HG03571 (cell line): ENCODE measurements around the gene KCNJ11.

Experiments used
- ATAC-seq: cut with Tn5 transposase; IDR thresholded peaks from one replicate; pipeline ENCODE4 v1.9.1; 2021; ENCODE audit not compliant: unreplicated experiment

The KCNJ11 gene

DNA sequence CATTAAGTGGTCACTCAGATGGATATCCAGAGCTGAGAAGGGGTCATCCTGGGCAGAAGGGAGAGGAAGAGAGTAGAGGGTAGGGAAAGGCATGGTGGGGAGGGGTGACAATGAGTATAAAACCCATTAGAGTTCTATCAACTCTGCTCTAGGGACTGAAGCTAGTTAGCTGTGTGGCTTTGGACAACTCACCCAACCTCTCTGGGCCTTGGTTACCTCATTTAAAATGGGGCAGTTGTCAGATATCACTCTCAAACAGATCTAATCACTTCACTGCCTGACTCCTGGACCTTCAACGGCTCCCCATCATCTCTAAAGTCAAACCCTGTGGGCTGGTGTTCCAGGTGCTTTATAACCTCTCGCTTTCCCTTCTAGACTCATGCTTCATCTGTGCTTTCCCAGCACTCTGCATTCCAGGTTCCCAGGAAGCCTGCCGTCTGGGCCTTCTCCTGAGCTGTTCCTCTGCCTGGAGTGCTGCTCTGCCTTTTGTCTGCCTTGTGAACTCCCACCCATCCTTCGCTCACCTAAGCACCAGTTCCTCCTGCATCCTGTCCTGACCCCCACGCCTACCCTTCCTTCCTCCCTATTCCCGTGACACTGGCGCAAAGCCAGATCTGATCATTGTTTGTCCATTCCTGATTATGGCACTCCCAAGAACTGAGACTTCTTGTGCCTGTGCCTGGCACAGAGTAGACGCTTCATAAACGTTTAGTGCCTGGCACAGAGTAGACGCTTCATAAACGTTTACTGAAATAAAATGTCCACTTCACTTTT is 22.3 kb upstream of the KCNJ11 start:
- no peak for ATAC-seq

DNA sequence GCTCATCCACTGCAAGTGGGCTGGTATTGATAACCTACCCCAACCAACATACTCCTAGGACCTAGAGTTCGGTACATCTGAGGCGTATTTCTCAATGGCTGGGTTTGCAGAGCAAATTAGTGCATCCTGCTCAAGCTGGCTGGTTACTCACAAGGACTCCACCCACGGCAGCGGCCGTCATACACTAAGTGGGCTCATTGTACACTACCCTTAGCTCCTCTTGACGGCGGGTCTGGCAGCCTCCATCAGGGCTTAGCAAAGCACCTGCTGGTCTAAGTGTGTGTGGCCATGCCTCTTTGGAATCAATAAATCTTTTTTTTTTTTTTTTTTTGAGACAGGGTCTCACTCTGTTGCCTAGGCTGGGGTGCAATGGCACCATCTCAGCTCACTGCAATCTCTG is 20.2 kb upstream of the KCNJ11 start:
- ATAC-seq, result no peak

DNA sequence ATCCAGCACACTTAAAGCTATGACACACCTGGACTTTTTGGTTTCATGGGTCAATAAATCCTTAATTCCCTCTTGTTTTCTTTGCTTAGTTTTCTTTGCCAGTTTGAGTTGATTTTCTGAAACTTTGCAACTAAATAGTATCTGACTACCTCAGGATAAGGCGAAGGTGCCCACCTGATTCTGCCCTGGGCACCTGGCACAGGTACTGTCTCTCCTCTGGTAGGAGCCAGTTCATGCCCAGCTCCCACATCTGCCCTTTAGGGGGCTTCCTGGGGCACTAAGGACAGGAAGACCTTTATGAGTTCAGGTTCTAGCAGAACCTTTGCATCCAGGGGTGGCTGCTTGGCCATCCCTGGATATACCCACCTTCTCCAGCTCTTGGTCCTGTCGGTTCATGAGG is 19.6 kb upstream of the KCNJ11 start:
- ATAC-seq, result no peak

DNA sequence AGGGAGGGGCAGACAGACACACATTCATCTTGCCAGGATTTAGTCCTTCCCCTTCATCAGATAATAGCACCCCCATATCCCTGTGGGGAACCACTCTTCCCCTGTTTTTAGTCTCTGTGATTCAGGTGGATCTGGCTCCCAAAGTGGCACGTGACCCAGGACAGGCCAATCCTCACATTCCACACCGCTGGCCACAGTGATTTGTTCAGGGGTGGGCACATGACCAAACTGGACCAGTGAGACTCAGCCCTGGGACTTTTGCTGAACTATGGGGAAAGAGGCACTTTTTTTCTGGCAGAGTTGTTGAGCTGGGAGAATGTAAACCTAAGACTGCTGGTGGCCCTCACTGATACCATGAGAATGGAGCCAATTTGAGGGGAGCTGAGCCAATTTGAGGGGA is 19.1 kb upstream of the KCNJ11 start:
- no peak for ATAC-seq

DNA sequence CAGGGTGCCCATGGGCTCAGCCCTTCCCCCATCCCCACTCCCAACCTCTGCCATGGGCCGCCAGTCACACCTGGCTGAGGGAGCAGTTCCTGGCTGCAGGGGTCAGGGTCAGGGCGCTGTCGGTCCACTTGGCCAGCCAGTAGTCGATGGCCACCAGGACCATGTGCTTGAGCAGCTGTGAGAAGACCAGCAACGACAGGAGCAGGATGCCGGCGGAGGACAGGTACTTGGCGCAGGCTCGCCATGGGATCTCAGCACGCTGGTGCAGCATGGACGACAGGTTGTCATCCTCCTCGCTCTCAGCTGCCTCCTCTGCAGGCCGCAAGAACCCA is 18.3 kb upstream of the KCNJ11 start:
- no peak for ATAC-seq

DNA sequence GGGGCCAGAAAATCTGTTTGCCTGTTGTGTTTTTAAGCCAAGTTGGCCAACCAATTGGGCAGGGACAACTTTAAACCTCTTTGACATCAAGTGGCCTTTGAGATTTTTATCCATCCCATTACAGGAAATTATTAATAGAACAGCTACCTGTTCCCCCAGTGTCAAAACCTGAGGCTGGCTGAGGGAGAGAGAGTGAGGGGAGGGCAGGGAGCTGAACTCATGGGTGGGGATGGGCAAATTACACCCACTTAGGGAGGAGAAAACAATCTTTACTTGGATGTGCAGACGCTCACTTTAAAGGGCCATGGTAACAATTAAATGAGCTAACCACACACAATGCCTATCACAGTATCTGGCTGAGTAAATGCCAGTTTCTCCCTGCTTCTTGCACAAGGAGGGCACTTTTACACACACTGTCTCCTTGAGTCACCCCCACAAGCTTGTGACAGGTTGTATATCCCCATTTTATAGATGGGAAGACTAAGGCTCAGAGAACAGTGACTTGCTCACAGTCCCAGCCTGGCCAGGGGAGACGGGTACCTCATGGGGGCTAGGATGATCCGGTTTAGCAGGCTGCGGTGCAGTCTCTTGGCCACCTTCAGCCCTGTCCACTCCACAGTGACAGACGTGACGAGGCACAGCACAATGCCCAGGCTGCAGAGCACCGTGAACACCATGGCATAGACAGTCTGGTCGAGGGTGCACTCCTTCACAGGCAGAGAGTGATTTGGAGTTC is 17.8 kb upstream of the KCNJ11 start:
- no peak for ATAC-seq

DNA sequence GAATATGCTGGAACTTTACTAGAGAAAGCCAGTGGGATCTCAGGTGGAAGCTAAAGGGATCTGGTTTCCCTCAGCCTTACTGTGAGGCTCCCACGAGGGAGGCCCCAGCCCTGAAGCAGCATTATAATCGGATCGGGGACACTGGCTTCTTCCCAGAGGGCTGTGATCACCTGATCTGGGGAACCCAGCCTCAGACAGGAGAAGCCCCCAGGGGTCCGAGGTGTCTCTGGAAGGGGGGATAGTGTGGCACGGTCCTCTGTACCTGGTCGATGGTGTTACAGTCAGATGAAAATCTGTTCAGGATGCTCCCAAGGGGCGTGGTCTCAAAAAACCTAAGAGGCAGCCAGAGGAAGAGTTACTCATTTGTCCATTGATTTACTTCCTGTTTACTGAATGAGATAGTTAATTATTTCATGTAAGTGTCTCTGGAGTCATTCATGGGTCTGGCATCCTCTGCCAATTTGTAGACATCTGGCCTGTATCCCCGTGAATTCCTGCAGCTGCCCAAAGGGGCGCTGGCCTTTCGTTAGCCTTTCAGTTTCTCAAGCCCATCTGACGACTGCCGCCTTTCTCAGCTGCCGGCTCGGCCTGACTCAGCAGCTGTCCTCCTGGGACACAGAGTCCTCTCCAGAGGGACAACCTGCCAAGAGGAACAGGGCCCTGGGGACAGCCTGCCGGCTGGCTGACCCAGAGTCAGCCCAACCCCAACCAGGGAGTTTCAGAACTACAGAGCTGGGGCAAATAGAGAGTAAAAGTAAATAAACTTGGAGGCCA is 17.0 kb upstream of the KCNJ11 start:
- ATAC-seq, result no peak

DNA sequence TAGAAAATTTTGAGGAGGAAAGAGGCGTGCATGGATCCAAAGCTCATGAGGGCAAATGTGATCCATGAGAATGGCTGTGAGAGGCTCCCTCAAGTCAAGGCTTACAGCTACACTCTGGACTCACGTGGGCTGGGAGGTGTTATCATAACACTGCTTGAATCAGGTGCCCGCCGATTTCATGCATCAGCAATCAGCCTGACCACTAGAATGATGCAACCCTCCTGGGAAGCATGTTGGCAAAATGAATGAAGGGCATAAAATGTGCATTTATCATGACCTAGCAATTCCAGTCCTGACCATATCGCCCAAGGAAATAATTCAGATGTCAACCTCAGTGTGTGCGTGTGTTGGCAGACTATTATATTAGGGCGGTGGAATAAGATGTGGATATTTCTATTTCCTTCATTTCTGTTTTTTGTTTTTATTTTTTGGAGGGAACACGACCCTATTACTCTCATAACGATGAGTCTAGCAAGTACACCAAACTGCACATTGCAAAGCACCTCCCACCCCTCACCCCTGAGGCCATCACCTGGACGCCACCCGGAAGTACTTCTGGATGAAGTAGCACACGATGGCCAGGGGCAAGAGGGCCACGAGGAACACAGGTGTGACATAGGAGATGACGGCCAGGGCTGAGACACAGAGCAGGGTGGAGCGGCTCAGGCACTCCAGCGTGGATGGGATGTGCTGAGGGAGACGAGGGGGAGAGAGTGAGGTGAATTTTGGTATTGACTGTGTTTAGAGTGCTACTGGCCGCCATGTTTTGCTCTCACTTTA is 15.7 kb upstream of the KCNJ11 start:
- ATAC-seq, result no peak

DNA sequence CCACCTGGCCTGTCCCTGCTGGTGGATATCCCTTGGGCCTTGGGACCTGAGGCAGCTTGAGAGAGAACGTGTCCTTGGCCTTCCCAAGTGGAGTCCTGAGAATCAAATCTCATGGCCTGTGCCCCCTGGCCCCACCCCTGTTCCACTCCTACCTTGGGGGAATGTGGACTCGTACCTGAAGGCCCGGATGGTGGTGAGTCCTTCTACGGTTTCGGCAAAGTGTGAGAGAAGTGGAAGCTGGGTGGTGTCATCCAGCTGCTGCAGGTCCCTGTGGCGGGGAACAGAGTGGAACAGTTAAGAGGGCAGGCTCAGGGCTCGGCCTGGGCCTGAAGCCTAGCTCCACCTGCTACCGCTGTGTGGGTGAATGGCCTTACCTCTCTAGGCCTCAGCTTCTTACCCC is 14.0 kb upstream of the KCNJ11 start:
- ATAC-seq, result no peak

DNA sequence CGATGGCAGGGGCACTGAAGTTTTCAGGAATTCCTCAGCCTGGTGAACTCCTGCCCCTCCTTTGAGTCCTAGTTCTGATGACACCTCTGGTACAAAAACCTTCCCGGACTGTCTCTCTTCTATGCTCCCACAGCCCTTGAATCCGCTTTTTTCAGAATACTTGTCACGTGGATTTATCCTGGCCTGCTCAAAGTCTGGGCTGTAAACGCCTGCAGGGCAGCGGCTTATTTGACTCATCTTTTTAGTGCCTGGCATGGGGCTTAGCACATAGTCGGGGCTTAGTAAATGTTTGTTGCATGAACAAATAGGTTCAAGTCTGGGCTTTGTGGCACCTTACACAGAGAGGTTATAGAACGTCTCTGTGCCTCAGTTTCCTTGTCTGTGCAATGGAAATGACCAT is 13.4 kb upstream of the KCNJ11 start:
- ATAC-seq, result no peak

DNA sequence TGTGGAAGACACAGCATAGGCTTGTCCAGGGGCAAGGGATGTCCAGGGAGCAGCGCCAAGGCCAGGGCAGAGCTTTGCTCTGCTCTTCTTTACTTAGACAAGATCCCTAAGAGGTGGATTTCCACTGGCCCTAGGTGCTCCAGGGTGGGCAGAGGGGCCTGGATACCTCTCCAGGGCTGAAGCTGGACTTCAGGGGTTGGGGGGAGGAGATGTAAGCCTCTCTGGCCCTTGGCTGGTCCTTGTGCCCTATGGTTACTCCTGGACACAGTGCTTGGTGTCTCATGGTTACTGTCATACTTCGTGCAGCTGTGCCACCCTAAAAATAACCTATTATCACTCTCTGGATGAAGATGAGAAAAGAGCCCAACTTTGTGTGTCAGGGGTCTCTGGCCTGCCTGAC is 12.9 kb upstream of the KCNJ11 start:
- no peak for ATAC-seq

DNA sequence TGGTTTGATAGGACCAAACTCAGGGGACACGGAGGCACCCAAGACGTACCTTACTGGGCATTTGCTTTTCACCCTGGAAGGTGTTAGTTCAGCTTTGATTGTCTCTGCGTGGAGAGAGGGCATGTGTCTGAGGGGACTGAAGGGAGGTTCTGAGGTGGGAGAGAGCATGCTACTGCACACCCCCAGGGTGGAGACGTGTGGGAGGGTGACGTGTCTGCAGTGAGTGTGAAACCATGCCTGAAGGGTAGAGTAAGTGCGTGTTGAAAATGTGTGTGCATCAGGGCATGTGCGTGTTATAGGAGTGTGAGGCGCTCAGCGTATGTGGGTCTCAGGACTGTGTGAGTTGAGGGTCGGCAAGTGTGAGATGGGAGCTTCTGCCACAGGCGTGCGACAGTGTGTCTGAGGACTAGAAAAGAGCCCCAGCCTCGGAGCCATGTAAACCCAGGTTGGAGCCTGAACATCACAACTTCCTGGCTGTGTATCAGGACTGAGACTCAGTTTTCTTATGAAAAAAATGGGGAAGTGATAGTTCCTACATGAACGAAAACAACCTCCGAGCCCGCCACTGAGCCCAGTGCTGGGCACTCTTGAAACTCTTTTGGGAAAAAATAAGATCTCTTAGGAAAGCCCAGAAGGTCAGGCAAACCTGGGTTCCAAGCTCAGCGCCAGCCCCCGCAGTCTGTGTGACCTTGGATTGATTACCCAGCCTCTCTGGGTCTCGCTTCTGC is 11.8 kb upstream of the KCNJ11 start:
- ATAC-seq, result no peak

DNA sequence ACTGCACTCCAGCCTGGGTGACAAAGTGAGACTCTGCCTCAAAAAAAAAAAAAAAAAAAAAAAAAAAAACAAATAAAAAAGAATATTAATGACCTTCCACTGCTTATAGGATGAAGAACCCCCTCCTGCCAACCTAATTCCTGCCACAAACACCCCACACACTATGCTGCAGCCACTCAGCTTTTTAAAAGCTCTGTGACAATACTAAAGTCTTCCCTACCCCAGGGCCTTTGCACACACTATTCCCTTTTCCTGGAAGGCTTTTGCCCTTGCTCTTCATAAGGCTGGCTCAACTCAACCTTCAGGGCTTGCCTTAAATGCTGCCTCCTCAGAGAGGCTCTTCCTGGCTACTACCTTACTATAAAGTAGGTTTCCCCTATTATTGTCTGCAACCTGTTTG is 10.8 kb upstream of the KCNJ11 start:
- no peak for ATAC-seq

DNA sequence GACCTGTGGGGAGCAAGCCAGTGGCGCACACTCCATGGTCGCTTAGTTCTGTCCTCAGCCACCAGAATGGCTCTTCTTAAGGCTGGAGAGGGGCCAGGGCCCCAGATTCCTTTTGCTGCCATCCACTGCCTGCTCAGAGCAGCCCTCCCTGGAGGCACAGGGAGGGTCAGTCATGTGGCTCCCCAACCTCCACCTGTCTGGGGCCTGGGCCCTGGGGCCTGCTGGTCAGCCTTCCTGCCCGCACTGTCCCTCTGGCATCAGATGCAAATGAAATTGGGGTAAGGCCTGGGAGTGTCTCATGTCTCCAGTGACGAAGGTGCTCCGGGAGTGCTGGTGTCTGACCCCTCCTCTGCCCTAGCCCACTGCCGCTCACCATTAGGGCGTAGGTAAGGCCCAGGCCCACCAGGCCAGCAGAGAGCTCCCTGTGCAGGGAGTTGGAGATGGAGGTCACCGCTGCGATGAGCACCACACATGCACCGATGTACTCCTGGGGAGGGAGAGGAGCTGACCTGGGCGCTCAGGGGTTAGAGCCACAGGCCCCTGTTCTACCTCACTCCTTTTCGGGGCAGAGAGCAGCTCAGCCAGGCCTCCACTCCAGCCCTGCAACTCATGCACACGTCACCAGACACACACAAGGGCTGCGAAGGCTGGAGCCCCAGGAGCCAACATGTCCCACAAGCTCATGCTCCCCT is 9.0 kb upstream of the KCNJ11 start:
- no peak for ATAC-seq

DNA sequence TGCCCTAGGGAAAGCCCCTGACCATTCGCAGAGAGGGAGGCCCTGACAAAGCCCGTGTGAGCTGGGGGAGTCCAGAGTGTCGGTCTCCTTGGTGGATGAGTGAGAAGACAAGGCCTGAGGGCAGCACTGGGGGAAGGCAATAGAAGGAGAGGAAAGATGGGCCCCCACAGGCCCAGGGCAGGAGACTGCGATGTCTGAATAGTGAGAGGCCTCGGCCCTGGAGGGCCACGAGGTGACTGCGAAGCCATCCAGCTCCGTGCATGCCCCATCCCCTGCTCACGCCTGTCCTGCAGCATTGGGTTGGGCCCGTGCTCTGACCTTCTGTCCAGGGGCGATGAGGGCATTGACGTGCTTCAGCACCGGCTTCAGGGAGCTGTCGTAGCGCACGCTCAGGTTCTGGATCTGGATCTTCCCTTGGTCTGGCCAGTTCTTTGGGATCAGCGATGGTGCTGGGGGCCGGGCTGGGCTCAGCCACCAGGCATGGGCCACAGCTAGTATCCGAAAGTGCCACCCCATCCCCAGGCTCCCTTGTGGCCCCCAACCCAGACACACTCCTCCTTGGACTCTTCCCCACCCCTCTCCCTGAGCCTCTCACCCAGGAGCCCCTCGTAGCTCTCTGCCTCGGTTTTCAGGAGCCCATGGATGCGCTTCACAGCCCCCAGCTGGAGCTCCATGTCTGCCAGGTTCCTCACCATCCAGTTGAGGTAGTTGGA is 8.3 kb upstream of the KCNJ11 start:
- no peak for ATAC-seq

DNA sequence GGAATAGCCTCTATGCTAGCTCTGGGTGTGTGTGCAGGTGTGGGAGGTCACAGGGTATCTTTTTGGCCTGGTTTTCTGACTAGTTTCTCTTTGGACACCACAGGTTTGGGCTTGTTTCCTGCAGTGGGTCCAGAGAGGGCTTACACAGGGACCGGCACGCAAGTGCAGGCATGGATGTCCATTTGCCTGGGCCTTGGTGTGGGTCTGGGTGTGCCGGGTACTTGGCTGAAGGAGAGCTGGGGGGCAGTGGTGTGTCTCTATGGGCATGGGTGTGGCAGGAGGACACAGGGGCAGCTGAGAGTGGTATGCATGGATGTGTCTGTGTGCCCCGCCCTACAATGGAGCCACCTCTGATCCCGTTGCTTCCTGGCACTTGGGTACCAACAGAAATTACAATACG is 7.5 kb upstream of the KCNJ11 start:
- no peak for ATAC-seq

DNA sequence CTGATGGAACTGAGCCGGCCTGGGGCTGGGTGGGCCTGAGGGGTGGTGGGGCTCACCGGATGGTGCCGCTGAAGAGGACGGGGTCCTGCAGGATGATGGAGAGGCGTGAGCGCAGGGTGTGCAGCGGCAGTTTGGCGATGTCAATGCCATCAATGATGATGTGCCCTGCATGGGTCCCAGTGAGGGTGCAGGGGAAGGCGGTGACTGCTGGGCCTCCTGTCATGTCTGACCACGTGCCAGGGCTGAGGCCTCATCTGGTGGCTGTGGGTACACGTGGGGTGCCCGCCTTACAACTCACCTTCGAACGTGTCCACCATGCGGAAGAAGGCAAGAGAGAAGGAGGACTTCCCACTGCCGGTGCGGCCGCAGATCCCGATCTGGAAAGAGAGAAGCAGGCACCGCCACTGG is 7.1 kb upstream of the KCNJ11 start:
- ATAC-seq, result no peak

DNA sequence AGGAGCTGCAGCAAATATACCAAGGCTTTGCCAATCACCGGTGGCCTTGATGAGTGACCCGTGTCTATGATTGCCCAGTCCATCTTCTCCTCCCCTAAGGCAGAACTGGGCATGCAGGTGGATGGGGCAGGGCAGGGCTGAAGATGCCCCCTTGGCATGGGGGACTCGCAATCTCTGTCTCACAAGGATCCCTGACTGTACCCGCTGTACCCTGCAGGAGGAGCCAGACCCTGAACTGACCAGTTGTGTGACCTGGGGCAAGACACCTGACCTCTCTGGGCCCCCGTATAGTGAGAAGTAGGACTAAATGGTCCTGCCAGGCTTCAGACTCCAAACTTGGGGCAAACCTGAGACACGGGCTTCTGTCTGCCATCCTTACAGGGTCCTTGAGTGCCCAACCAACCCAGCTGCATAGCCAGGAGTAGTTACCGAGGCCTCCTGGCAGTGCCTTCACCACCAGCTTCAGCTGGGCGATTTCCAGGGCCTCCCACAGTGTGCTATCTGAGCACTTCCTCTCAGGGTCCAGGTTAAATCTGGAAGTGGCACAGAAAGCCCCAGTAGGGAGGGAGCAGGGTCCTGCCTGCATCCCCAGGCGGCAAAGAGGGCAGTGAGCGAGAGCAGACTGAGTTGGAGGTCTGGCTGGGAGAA is 6.4 kb upstream of the KCNJ11 start:
- no peak for ATAC-seq

DNA sequence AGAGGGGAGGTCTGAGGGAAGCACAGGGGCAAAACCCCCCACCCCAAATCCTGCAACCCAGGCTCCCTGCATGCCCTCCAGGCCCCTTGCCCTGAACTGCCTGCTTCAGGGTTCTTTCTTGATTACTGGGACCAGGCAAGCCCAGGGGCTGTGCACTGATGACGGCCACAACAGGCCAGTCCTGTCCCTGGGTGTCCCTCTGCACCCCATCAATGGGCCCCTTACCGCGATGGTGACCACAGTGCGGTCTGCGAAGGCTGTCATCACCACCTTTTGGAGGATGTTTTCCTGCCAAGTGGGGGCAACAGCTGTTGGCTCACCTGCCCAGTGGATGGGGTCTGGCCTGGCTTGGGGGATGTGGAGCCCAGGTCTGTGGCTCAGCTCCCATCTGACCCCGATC is 5.0 kb upstream of the KCNJ11 start:
- no peak for ATAC-seq
